A549 (cell line): Measurements from ENCODE around the gene PEX14. TPM values are rescaled to one million over a fixed set of nuclear protein-coding genes. Genes with fewer than 3 reads are reported as not detected.

Source experiments
- ATAC-seq, 2 experiments: fragments of 200-7000 bp in 1 of 2; fragments of >200 bp in 1 of 2; cut with Nextera tagmentation in 1 of 2; cut with Tn5 transposase in 1 of 2; 3 replicates each; pipeline versions ENCODE4 v1.8.0 to v1.9.1; 2018 to 2020; ENCODE audit warnings: mild to moderate bottlenecking in 1 of 2, moderate library complexity in 1 of 2
- CTCF ChIA-PET: fragments of 300-600 bp; sonication (Branson Sonifier 250); formaldehyde crosslinking; extraction: SDS; loops from one replicate; lab custom pipeline; 2021; ENCODE audit warnings: antibody characterized with exemption, inconsistent platforms; lab: Yijun Ruan, JAX
- POLR2A ChIA-PET: fragments of 350-600 bp; formaldehyde crosslinking; extraction: SDS; loops from one replicate; lab custom pipeline; 2021; ENCODE audit warnings: antibody characterized with exemption, inconsistent platforms; lab: Yijun Ruan, JAX
- DNase-seq, 2 experiments: peaks; one replicate each; pipeline versions ENCODE4 v3.0.0 to v3.0.0-alpha.2; 2011 to 2016; ENCODE audit warnings: low read depth in 1 of 2, low spot score in 1 of 2
- FAIRE-seq: peaks from 2 replicates; lab custom pipeline; 2011; peaks lifted over from hg19 to GRCh38; lab: Jason Lieb, UNC
- H3K27ac ChIP-seq, 2 experiments: fragments of >200 bp; sonication (Bioruptor Twin); formaldehyde crosslinking; 3 replicates each; pipeline ENCODE4 v1.5.1; 2016 to 2017
- H3K4me1 ChIP-seq: fragments of >200 bp; sonication (Bioruptor Twin); formaldehyde crosslinking; 3 replicates; pipeline ENCODE4 v1.6.1; 2016
- H3K4me2 ChIP-seq: fragments of >200 bp; sonication (Bioruptor Twin); formaldehyde crosslinking; 3 replicates; pipeline ENCODE4 v1.6.1; 2016
- H3K4me3 ChIP-seq: fragments of >200 bp; sonication (Bioruptor Twin); formaldehyde crosslinking; 3 replicates; pipeline ENCODE4 v1.5.1; 2016
- H3K9me3 ChIP-seq: fragments of >200 bp; sonication (Bioruptor Twin); formaldehyde crosslinking; 3 replicates; pipeline ENCODE4 v1.6.1; 2016
- BHLHE40 ChIP-seq: IDR thresholded peaks from 2 replicates; pipeline ENCODE4 v1.6.1; 2012; ENCODE audit warnings: low read depth, low read length, inconsistent platforms
- CBX2 ChIP-seq: fragments of 200-600 bp; sonication (generic); IDR thresholded peaks from 2 replicates; pipeline ENCODE4 v1.6.1; 2016; ENCODE audit warnings: low read depth, mild to moderate bottlenecking, borderline replicate concordance
- CHD2 ChIP-seq: fragments of 150-350 bp; IDR thresholded peaks from 2 replicates; pipeline ENCODE4 v1.6.1; 2014; ENCODE audit warnings: low read length; ENCODE audit not compliant: partially characterized antibody
- EHF ChIP-seq: fragments of 250-450 bp; sonication (Bioruptor Pico); IDR thresholded peaks from 2 replicates; pipeline ENCODE4 v1.5.0; 2020; ENCODE audit warnings: mild to moderate bottlenecking
- EHMT2 ChIP-seq: fragments of 200-600 bp; sonication (generic); IDR thresholded peaks from 2 replicates; pipeline ENCODE4 v1.6.1; 2016; ENCODE audit warnings: antibody characterized with exemption, low read depth, mild to moderate bottlenecking, moderate library complexity
- FOXS1 ChIP-seq: fragments of 250-450 bp; sonication (Bioruptor Pico); IDR thresholded peaks from 2 replicates; pipeline ENCODE4 v1.5.0; 2020; ENCODE audit warnings: mild to moderate bottlenecking, moderate library complexity
- HOXB13 ChIP-seq: fragments of 250-450 bp; sonication (Bioruptor Pico); IDR thresholded peaks from 2 replicates; pipeline ENCODE4 v1.5.0; 2020; ENCODE audit warnings: low read depth, mild to moderate bottlenecking, moderate library complexity
- MAFK ChIP-seq: fragments of 450-650 bp; IDR thresholded peaks from 2 replicates; pipeline ENCODE4 v1.6.1; 2014; ENCODE audit not compliant: partially characterized antibody
- NFE2L2 ChIP-seq: fragments of 150-350 bp; conservative IDR thresholded peaks from 2 replicates; pipeline ENCODE4 v1.6.1; 2014; ENCODE audit warnings: low read length
- POLR2AphosphoS2 ChIP-seq: conservative IDR thresholded peaks from 2 replicates; pipeline ENCODE4 v1.6.1; 2012; ENCODE audit warnings: low read length, improper control_type of control experiment, inconsistent platforms
- SREBF2 ChIP-seq: fragments of 450-650 bp; IDR thresholded peaks from 2 replicates; pipeline ENCODE4 v1.6.1; 2014; ENCODE audit warnings: mild to moderate bottlenecking, moderate library complexity
- ZSCAN20 ChIP-seq: fragments of 250-450 bp; sonication (Bioruptor Pico); IDR thresholded peaks from 2 replicates; pipeline ENCODE4 v1.8.0; 2022; ENCODE audit warnings: mild to moderate bottlenecking, moderate library complexity
- WGBS: methylation state at CpG from one replicate; pipeline ENCODE4 v1.1.6; 2017; ENCODE audit errors: missing lambda C conversion rate; 5-methylcytosine and 5-hydroxymethylcytosine counted together
- polyA plus RNA-seq, 4 experiments: library from polyadenylated mRNA; depleted of rRNA in 3 of 4; stranded (reverse); fragments of >200 nt; fragmentation: RNase III in 1 of 4; extraction: RNeasy Plus Mini Kit Qiagen cat#74134 plus additional on column Dnase treatment in 1 of 4; gene quantifications; 2 replicates in 3 of 4; 3 replicates in 1 of 4; pipeline ENCODE4 v1.2.3, GENCODE V29; 2011 to 2017
- TF ChIP-seq, protein P1 (sequence below): IDR thresholded peaks from 2 replicates; pipeline ENCODE4 v1.6.1; 2012
- TF ChIP-seq, protein P2 (sequence below): fragments of 250-450 bp; sonication (Bioruptor Pico); IDR thresholded peaks from 2 replicates; pipeline ENCODE4 v1.5.0; 2020; ENCODE audit warnings: low read depth, mild to moderate bottlenecking, moderate library complexity
- TF ChIP-seq, protein P3 (sequence below): fragments of 250-450 bp; sonication (Bioruptor Pico); IDR thresholded peaks from 2 replicates; pipeline ENCODE4 v1.5.0; 2021; ENCODE audit warnings: mild to moderate bottlenecking, moderate library complexity, borderline replicate concordance

Gene PEX14
- polyA plus RNA-seq, 2 of the 4 experiments (the other 2 are of a cell fraction), result 7.7 to 15.0 TPM

DNA sequence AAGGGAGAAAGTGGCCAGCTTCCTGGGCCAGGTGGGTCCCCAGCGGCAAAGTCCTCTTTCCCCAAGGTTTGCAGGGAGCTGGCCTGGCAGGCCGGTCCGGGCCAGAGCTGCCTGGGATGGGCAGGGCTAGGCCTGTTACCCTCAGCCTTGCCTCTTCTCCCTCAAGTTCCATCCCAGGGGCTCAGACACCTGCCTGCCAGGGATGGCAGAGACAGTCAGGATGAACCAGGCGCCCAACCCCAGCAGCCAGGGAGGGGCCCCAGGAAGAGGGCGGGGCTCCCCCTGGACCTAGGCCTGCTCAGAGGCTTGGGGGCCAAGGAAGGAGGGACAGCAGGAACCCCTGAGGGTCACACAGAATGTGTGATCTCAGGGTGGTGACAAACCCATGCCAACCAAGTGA lies 201.1 kb downstream of the PEX14 start (continued):
- TF ChIP-seq, protein P1, sequence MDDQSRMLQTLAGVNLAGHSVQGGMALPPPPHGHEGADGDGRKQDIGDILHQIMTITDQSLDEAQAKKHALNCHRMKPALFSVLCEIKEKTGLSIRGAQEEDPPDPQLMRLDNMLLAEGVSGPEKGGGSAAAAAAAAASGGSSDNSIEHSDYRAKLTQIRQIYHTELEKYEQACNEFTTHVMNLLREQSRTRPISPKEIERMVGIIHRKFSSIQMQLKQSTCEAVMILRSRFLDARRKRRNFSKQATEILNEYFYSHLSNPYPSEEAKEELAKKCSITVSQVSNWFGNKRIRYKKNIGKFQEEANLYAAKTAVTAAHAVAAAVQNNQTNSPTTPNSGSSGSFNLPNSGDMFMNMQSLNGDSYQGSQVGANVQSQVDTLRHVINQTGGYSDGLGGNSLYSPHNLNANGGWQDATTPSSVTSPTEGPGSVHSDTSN, result no peak
- TF ChIP-seq, protein P2, sequence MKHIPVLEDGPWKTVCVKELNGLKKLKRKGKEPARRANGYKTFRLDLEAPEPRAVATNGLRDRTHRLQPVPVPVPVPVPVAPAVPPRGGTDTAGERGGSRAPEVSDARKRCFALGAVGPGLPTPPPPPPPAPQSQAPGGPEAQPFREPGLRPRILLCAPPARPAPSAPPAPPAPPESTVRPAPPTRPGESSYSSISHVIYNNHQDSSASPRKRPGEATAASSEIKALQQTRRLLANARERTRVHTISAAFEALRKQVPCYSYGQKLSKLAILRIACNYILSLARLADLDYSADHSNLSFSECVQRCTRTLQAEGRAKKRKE, result no peak
- TF ChIP-seq EHF (CRISPR knock-in tag), result no peak
- TF ChIP-seq, all 56 proteins: peak for 0

DNA sequence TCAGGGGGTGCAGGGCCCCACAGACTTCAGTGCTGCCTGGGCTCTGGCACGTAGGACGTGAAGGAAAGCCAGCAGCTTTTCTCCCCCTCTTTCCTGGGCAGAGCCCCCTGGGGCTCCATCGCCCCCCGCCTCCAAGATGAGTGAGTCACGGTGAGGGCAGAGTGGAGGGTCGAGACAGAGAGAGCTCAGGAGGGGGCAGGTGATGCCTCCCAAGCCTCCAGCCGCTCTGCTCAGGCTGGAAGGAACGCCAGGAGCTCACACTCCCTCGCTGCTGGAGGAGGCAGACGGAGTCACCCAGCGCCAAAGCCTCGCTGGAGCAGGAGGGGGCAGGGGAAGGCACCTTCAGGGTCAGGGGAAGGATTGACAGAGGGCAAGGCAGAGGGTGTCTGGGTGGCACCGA lies 202.2 kb downstream of the PEX14 start:
- ChIA-PET CTCF (no interaction called here), POLR2A (no interaction called here)
- H3K4me1 ChIP-seq, result no peaks in the 10 kb centered on the region
- no peak overlapping the region for H3K4me2 ChIP-seq
- no peak overlapping the region for H3K4me3 ChIP-seq
- DNase-seq (no peak), ATAC-seq (no peak), FAIRE-seq (no peak)
- H3K9me3 ChIP-seq, result no peaks in the 10 kb centered on the region
- no peak overlapping the region for H3K27ac ChIP-seq
- 91% methylated on average over 8 of the region's 13 CpGs for WGBS
- no peak for TF ChIP-seq SREBF2
- no peak for TF ChIP-seq FOXS1 (CRISPR knock-in tag)

GRCh38 chr1:10677491-10678391 lies 203.0 kb downstream of the PEX14 start:
- ATAC-seq (no peak), DNase-seq (no peak), FAIRE-seq (no peak)
- Histone ChIP-seq H3K9me3 (no peaks in the 10 kb centered on the region), H3K4me3 (no peak overlapping the region), H3K27ac (no peak overlapping the region)
- ChIA-PET POLR2A (no interaction called here), CTCF (no interaction called here)
- 84% methylated on average over 14 of the region's 27 CpGs for WGBS
- TF ChIP-seq FOXS1 (CRISPR knock-in tag), result no peak
- TF ChIP-seq CBX2, result no peak
- TF ChIP-seq POLR2AphosphoS2, result no peak
- no peak for TF ChIP-seq HOXB13 (CRISPR knock-in tag)
- TF ChIP-seq, protein P1, result no peak
- TF ChIP-seq BHLHE40, result no peak
- TF ChIP-seq NFE2L2, result no peak
- no peak for TF ChIP-seq MAFK
- no peak for TF ChIP-seq EHMT2
- no peak for TF ChIP-seq ZSCAN20 (CRISPR knock-in tag)
- TF ChIP-seq, all 56 proteins: peak for 0
- H3K4me2 ChIP-seq, result no peak overlapping the region
- no peaks in the 10 kb centered on the region for H3K4me1 ChIP-seq

GRCh38 chr1:10678402-10678801 lies 203.7 kb downstream of the PEX14 start:
- CTCF ChIA-PET, result no interaction called here
- 93% methylated on average over 21 of the region's 23 CpGs for WGBS
- FAIRE-seq, result no peak

More at GRCh38 chr1:10678402-10678801, 203.7 kb downstream of the PEX14 start:
- no peak overlapping the region for H3K27ac ChIP-seq
- ATAC-seq (no peak), DNase-seq (no peak)
- no peak overlapping the region for H3K4me2 ChIP-seq
- TF ChIP-seq, protein P3, sequence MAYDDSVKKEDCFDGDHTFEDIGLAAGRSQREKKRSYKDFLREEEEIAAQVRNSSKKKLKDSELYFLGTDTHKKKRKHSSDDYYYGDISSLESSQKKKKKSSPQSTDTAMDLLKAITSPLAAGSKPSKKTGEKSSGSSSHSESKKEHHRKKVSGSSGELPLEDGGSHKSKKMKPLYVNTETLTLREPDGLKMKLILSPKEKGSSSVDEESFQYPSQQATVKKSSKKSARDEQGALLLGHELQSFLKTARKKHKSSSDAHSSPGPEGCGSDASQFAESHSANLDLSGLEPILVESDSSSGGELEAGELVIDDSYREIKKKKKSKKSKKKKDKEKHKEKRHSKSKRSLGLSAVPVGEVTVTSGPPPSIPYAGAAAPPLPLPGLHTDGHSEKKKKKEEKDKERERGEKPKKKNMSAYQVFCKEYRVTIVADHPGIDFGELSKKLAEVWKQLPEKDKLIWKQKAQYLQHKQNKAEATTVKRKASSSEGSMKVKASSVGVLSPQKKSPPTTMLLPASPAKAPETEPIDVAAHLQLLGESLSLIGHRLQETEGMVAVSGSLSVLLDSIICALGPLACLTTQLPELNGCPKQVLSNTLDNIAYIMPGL (CRISPR knock-in tag), result no peak
- TF ChIP-seq CHD2, result no peak
- H3K4me3 ChIP-seq, result no peak overlapping the region
- POLR2A ChIA-PET, result no interaction called here
- H3K9me3 ChIP-seq, result no peaks in the 10 kb centered on the region
- H3K4me1 ChIP-seq, result no peaks in the 10 kb centered on the region
